HL-60/S4 treated with retinoic acid at 250 ng/mL for 4 days and 3 days (cell line): ENCODE data around the gene P3H2.
"Not testable (repeated sequence)": the region's sequence is repeated elsewhere in the genome, so short reads cannot be mapped to it uniquely, and the experiment has no call there.

Experiments
- in situ Hi-C: fragments of 300-500 bp; cut with MboI; formaldehyde crosslinking; loops from 2 replicates; pipeline ENCODE4 v1.7.0; 2022; ENCODE audit warnings: low sequenced_read_pairs

P3H2 gene

GRCh38 chr3:190088890-190089289 is 31.8 kb downstream of the P3H2 start:
- in situ Hi-C loops = no loop called here

- in situ Hi-C loops = no loop called here
Measured at GRCh38 chr3:190086191-190086590, 34.5 kb downstream of the P3H2 start.

- in situ Hi-C loops = no loop called here
Measured at GRCh38 chr3:190084983-190085382, 35.7 kb downstream of the P3H2 start.

- in situ Hi-C loops = no loop called here
Measured at GRCh38 chr3:190083635-190084034, 37.1 kb downstream of the P3H2 start.

GRCh38 chr3:190081389-190081788 is 39.3 kb downstream of the P3H2 start:
- in situ Hi-C loops = no loop called here

GRCh38 chr3:190079173-190079572 is 41.5 kb downstream of the P3H2 start:
- in situ Hi-C loops = not testable (repeated sequence)

- in situ Hi-C loops = no loop called here
Measured at GRCh38 chr3:190077395-190078045, 43.2 kb downstream of the P3H2 start.

GRCh38 chr3:190076601-190077394 is 43.9 kb downstream of the P3H2 start:
- in situ Hi-C loops = no loop called here

GRCh38 chr3:190076136-190076535 is 44.6 kb downstream of the P3H2 start:
- in situ Hi-C loops = no loop called here

GRCh38 chr3:190074817-190075216 is 45.9 kb downstream of the P3H2 start:
- in situ Hi-C loops = no loop called here

- in situ Hi-C loops = no loop called here
Measured at GRCh38 chr3:190073264-190074008, 47.3 kb downstream of the P3H2 start.

GRCh38 chr3:190072856-190073255 is 47.8 kb downstream of the P3H2 start:
- in situ Hi-C loops = no loop called here

GRCh38 chr3:190071921-190072320 is 48.8 kb downstream of the P3H2 start:
- in situ Hi-C loops = not testable (repeated sequence)

GRCh38 chr3:190070622-190071347 is 49.9 kb downstream of the P3H2 start:
- in situ Hi-C loops = no loop called here

- in situ Hi-C loops = no loop called here
Measured at GRCh38 chr3:190065204-190065603, 55.5 kb downstream of the P3H2 start.

GRCh38 chr3:190064659-190065058 is 56.0 kb downstream of the P3H2 start:
- in situ Hi-C loops = no loop called here

GRCh38 chr3:190064112-190064511 is 56.6 kb downstream of the P3H2 start:
- in situ Hi-C loops = no loop called here

- in situ Hi-C loops = no loop called here
Measured at GRCh38 chr3:190063490-190063889, 57.2 kb downstream of the P3H2 start.

GRCh38 chr3:190060192-190060775 is 60.4 kb downstream of the P3H2 start:
- in situ Hi-C loops = no loop called here

- in situ Hi-C loops = no loop called here
Measured at GRCh38 chr3:190059242-190059590, 61.5 kb downstream of the P3H2 start.
